LNCaP clone FGC (cell line): ENCODE results near the gene STAG3.

Experiments
- DNase-seq: peaks from one replicate; pipeline ENCODE4 v3.0.0-alpha.2; 2011; ENCODE audit warnings: low read depth
- H3K4me3 ChIP-seq: 2 replicates; pipeline ENCODE4 v1.5.1; 2011; ENCODE audit warnings: mild to moderate bottlenecking, low read depth, low read length, control low read depth
- TF ChIP-seq, protein P1 (sequence below): IDR thresholded peaks from 2 replicates; pipeline ENCODE4 v1.5.1; 2012; ENCODE audit warnings: mild to moderate bottlenecking; ENCODE audit not compliant: control insufficient read depth, insufficient read depth; ENCODE audit errors: extremely low read depth

Gene STAG3

DNA sequence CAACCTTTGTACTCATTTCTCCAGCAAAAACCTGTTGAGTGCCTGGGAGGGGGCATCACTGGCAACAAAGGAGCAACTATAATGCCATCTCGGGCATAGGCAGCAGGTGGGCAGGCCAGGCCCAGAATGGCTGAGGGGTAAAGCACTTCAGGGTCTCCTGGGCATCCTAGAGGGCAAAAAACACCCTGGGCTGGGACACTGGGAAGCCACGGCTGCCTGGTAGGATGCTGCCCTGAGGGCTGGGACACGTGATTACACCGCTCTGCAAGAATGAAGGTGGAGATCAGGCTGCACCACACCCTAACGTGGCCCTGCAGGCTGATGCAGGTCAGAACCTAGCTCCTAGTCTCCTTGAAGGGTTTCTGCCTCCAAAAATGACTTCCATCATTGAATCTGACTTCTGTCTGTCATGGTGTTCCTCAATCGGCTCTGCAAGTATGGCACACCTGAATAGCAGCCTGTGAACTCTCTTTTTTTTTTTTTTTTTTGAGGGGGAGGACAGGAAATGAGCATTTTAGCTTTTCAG lies 14.6 kb upstream of the STAG3 start:
- no peak for DNase-seq
- TF ChIP-seq, protein P1, sequence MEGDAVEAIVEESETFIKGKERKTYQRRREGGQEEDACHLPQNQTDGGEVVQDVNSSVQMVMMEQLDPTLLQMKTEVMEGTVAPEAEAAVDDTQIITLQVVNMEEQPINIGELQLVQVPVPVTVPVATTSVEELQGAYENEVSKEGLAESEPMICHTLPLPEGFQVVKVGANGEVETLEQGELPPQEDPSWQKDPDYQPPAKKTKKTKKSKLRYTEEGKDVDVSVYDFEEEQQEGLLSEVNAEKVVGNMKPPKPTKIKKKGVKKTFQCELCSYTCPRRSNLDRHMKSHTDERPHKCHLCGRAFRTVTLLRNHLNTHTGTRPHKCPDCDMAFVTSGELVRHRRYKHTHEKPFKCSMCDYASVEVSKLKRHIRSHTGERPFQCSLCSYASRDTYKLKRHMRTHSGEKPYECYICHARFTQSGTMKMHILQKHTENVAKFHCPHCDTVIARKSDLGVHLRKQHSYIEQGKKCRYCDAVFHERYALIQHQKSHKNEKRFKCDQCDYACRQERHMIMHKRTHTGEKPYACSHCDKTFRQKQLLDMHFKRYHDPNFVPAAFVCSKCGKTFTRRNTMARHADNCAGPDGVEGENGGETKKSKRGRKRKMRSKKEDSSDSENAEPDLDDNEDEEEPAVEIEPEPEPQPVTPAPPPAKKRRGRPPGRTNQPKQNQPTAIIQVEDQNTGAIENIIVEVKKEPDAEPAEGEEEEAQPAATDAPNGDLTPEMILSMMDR = no peak
- no peak overlapping the region for H3K4me3 ChIP-seq

DNA sequence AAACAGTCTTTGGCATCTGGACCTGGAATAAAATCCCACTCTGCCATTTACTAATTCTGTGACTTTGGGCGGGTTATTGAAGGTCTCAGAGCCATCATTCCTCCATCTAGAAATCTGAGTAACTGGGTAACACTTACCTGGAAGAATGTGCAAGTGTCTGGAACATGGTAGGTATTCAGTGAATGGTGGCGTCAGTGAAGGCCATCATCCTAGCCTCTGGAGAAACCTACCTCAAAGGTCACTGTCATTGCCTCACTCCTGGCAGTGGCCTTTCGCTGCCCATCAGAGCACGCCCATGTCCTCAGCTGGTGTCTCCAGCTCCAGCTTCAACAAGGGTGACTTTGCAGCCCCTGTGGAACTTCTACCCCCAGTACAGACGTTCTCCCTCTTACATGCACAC lies 13.8 kb upstream of the STAG3 start:
- H3K4me3 ChIP-seq = no peak overlapping the region
- TF ChIP-seq, protein P1 = no peak
- DNase-seq = no peak

DNA sequence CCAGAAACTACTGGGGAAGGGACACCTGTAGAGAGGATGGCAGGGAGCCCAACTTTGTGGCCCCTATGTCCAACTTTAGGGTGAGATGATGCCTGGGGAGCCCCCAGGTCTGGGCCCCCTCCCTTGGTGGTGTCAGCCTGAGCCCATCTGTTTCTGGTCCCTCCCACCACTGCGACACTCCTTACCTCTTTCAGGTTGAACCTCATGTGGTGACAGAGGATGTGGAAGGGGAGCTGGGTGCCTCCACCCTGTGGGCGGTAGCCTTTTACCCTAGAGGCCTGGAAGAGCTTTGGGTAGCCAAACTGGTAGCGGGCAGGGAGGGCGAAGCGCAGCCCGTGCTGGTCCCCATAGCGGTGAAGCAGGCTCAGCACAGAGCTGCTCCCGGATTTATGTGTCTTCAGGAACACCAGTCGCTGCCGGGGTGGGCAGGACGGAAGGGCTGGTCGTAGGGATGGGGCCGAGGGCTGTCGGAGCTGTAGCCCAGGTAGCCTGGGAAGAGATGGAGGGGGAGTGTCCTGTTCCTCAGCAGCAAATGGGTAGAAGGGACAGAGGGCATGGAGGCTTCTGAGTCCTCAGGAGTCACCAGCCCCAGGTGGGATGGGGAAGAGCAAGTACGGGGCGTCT lies 11.3 kb upstream of the STAG3 start:
- TF ChIP-seq, protein P1 = no peak
- no peak overlapping the region for H3K4me3 ChIP-seq
- no peak for DNase-seq

DNA sequence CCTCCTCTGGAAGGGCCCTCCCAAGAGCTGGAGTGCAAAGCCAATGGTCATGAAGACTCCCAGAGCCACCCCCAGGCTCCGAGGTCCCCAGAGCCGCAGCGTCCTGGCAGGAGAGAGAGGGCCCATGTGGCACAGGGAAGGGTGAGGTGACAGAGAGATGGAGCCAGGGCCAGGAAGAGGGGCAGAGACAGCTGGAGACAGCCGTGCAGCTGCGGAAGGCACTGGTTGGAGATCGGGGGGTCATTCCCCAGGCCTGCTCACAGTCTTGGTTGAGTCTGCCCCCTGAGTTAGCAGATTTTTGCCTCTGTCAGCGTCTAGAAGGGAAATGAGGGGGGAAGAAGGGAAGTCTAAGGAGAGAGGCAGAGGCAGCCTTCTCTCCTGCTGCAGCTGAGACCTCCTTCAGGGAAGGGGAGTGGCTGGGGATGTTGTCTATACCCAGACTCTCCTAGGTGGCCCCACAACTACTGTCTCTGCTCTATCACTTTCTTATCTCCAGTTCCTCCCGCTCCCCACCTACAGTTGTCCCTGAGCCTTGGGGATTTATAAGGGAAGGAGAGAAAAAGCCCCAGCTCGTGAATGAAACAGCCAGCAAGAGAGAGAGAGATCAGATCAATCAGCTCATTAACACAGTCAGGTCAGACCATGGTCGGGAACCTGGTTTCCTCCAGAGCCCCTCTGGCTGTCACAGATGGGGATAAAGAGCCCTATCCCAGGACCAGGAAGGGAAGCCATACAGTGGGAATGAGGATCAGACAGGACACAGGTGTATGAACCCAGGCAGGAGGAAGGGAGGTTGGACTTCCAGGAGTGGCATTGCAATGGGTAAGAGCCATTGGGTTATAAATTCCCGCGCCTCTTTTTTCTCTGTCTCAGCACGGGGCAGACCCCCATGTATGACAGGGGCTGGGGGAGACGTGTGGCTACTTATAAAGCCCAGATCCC lies 10.5 kb upstream of the STAG3 start:
- H3K4me3 ChIP-seq = no peak overlapping the region
- DNase-seq = no peak
- TF ChIP-seq, protein P1 = no peak

DNA sequence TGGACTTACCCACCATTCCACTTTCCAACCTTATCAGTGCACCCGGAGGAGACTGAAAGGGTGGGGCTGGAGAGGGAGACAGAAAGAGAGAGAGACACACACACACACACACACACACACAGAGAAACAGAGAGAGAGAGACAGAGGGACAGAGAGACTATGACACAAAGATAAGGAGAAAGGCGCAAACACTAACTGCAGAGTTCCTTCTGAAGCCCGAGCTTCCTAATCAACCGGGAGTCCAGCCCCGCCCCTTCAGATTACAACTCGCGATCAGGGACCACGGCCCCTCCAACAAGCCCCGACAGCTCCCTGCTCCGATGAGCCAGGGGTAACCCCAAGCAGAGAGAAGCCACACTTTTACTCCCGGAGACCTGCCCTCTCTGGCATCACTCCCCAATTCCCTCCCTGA lies 9.8 kb upstream of the STAG3 start:
- no peak overlapping the region for H3K4me3 ChIP-seq
- TF ChIP-seq, protein P1 = no peak
- DNase-seq = no peak

DNA sequence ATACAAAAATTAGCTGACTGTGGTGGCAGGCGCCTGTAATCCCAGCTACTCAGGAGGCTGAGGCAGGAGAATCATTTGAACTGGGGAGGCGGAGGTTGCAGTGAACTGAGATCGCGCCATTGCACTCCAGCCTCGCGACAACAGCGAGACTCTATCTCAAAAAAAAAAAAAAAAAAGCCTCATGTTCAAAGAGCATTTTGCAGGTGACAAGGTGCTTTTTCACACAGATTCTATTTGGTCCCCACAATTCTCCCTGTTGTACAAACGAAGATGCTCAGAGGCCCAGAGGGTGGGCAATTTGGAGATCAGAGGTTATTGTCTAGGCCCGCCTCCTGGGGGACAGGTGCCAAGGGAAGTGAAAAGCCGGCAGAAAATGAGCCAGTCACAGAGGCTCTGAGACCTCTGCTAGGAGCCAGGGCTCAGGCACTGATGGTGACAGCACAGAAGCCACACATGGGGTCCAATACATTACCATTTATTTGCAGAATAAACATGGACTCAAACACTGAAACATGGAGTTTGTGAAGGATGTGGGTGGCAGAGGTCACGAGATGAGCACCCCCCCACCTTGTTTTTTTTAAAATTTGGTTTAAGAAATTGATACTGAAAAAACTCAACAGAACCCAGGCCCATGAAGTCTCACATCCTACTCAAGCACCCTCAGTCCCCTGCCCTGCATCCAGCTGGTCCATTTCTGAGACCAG lies 8.4 kb upstream of the STAG3 start:
- H3K4me3 ChIP-seq = no peak overlapping the region
- TF ChIP-seq, protein P1 = no peak
- DNase-seq = no peak
